Measurements from ENCODE around the gene RMND5A. TPM values are rescaled to one million over a fixed set of nuclear protein-coding genes. Genes with fewer than 3 reads are reported as not detected.
"Not testable (repeated sequence)": the region's sequence is repeated elsewhere in the genome, so short reads cannot be mapped to it uniquely, and the experiment has no call there.

Gene RMND5A
- total RNA-seq, 1 donor from 2014 or later, result 40.1 TPM

- H3K36me3 Mint-ChIP-seq (ENCODE audit: low read depth); H3K9me3 Mint-ChIP-seq; H3K4me1 Mint-ChIP-seq; H3K27me3 Mint-ChIP-seq (ENCODE audit: low read depth); DNase-seq (ENCODE audit: low read depth, low spot score); H3K4me3 Mint-ChIP-seq; H3K27ac Mint-ChIP-seq (ENCODE audit: unreplicated experiment): not testable (repeated sequence)
Measured at GRCh38 chr2:86734896-86735295, 14.8 kb downstream of the RMND5A start.

GRCh38 chr2:86739485-86739884, 19.4 kb downstream of the RMND5A start:
- not testable (repeated sequence) for H3K27me3 Mint-ChIP-seq (ENCODE audit: low read depth); H3K9me3 Mint-ChIP-seq; H3K27ac Mint-ChIP-seq (ENCODE audit: unreplicated experiment); DNase-seq (ENCODE audit: low read depth, low spot score); H3K36me3 Mint-ChIP-seq (ENCODE audit: low read depth); H3K4me1 Mint-ChIP-seq; H3K4me3 Mint-ChIP-seq

DNA sequence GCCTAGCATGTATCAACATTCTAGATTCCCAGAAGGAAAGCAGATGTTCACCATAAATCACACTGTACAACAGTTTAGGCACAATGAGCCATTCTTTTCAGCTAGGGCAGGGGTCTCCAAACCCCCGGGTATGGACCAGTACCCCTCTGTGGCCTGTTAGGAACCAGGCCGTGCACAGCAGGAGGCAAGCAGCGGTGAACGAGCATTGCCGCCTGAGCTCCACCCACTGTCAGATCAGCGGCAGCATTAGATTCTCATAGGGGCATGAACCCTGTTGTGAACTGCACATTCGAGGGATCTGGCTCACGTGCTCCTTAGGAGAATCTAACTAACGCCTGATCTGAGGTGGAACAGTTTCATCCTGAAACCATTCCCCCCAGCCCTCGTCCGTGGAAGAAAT, 19.8 kb downstream of the RMND5A start:
- DNase-seq (ENCODE audit: low read depth, low spot score); H3K36me3 Mint-ChIP-seq (ENCODE audit: low read depth); H3K27ac Mint-ChIP-seq (ENCODE audit: unreplicated experiment); H3K27me3 Mint-ChIP-seq (ENCODE audit: low read depth); H3K4me1 Mint-ChIP-seq; H3K4me3 Mint-ChIP-seq; H3K9me3 Mint-ChIP-seq: not testable (repeated sequence)

DNA sequence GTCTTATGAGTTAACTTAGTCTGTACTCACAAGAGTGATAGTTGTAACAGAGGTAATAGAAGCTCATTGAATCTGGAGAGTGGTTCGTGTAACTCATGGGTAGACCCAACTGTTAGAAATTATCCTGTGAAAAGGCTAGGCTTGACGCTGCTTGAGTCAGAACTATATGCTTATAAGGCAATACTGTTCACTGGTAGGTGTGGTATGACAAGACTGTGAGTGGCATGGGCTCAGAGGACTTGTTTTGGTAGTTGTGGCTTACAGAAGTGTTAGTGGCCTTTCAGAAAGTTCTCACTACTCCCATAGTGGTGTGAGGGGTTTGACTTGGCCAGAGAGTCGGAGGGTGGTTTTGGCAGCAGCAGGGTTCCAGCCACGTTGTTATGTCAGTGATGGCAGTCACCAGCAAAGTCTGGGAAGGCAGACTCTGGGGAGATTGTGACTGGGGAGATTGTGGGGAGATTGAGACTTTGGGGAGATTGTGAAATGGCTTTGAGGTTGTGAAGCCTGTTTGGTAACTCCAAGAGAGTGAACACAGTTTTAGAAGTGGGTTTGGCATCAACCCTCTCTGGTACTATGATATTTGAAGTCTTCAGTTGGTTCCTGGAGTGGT, 21.9 kb downstream of the RMND5A start:
- not testable (repeated sequence) for H3K27ac Mint-ChIP-seq (ENCODE audit: unreplicated experiment); H3K4me1 Mint-ChIP-seq; H3K4me3 Mint-ChIP-seq

GRCh38 chr2:86744152-86744551, 24.1 kb downstream of the RMND5A start:
- Mint-ChIP-seq H3K27me3 (ENCODE audit: low read depth) (no peaks in the 10 kb centered on the region), H3K4me3 (no peak overlapping the region), H3K4me1 (peaks cover 14% of the 10 kb centered on the region), H3K9me3 (no peaks in the 10 kb centered on the region), H3K27ac (ENCODE audit: unreplicated experiment) (no peak overlapping the region), H3K36me3 (ENCODE audit: low read depth) (peaks cover 10% of the 10 kb centered on the region)
- TF ChIP-seq, protein P1, sequence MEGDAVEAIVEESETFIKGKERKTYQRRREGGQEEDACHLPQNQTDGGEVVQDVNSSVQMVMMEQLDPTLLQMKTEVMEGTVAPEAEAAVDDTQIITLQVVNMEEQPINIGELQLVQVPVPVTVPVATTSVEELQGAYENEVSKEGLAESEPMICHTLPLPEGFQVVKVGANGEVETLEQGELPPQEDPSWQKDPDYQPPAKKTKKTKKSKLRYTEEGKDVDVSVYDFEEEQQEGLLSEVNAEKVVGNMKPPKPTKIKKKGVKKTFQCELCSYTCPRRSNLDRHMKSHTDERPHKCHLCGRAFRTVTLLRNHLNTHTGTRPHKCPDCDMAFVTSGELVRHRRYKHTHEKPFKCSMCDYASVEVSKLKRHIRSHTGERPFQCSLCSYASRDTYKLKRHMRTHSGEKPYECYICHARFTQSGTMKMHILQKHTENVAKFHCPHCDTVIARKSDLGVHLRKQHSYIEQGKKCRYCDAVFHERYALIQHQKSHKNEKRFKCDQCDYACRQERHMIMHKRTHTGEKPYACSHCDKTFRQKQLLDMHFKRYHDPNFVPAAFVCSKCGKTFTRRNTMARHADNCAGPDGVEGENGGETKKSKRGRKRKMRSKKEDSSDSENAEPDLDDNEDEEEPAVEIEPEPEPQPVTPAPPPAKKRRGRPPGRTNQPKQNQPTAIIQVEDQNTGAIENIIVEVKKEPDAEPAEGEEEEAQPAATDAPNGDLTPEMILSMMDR (conservative IDR thresholded peaks at IDR 0.05), result no peak
- DNase-seq (ENCODE audit: low read depth, low spot score), result no peak

More for the DNA sequence above, 21.9 kb downstream of the RMND5A start:
- not testable (repeated sequence) for H3K27me3 Mint-ChIP-seq (ENCODE audit: low read depth); H3K9me3 Mint-ChIP-seq; H3K36me3 Mint-ChIP-seq (ENCODE audit: low read depth); DNase-seq (ENCODE audit: low read depth, low spot score)

GRCh38 chr2:86746939-86747338, 26.8 kb downstream of the RMND5A start:
- TF ChIP-seq, protein P1 (conservative IDR thresholded peaks at IDR 0.05), result no peak
- Mint-ChIP-seq H3K36me3 (ENCODE audit: low read depth) (peaks cover 27% of the 10 kb centered on the region), H3K9me3 (peaks cover 12% of the 10 kb centered on the region), H3K4me3 (no peak overlapping the region), H3K27me3 (ENCODE audit: low read depth) (no peaks in the 10 kb centered on the region), H3K4me1 (peaks cover 14% of the 10 kb centered on the region), H3K27ac (ENCODE audit: unreplicated experiment) (peak overlapping the region; percentile 35)
- DNase-seq (ENCODE audit: low read depth, low spot score), result no peak

- no peak overlapping the region for H3K4me3 Mint-ChIP-seq
- H3K9me3 Mint-ChIP-seq, result peaks cover 12% of the 10 kb centered on the region
- TF ChIP-seq, protein P1 (conservative IDR thresholded peaks at IDR 0.05), result no peak
- no peak for DNase-seq (ENCODE audit: low read depth, low spot score)
- peak overlapping the region; percentile 32 for H3K27ac Mint-ChIP-seq (ENCODE audit: unreplicated experiment)
- peaks cover 23% of the 10 kb centered on the region for H3K4me1 Mint-ChIP-seq
- H3K27me3 Mint-ChIP-seq (ENCODE audit: low read depth), result no peaks in the 10 kb centered on the region
- H3K36me3 Mint-ChIP-seq (ENCODE audit: low read depth), result peaks cover 33% of the 10 kb centered on the region
Measured at GRCh38 chr2:86747711-86748639, 27.9 kb downstream of the RMND5A start.

All from neural crest cell (in vitro differentiated cells).